ENCODE data around the gene ADAM12. TPM values are rescaled to one million over a fixed set of nuclear protein-coding genes. Genes with fewer than 3 reads are reported as not detected.

ADAM12 gene
- total and polyA plus RNA-seq, 10 of the 15 experiments (the other 5 are each of a cell fraction or from before 2014, with no cell fraction given), result under 0.01 to 0.62 (median 0.04) TPM; not detected in 5

GRCh38 chr10:126429275-126429674, 41.0 kb upstream of the ADAM12 start:
- RAD21 ChIA-PET (ENCODE audit: unreplicated experiment), result no interaction called here
- Histone ChIP-seq H3K9me3 (replicated peaks; ENCODE audit: control insufficient read depth, insufficient read depth, low read length) (no peaks in the 10 kb centered on the region), H3K4me1 (ENCODE audit: control insufficient read depth, insufficient read depth, low read length) (no peaks in the 10 kb centered on the region), H3K9ac (ENCODE audit: control insufficient read depth, insufficient read depth, low read length) (no peak overlapping the region), H3K27me3 (replicated peaks in 1 of 2; ENCODE audit: control insufficient read depth in 2 of 2, insufficient read depth in 2 of 2, low read length in 1 of 2) (no peaks in the 10 kb centered on the region), H3K79me2 (ENCODE audit: control insufficient read depth, insufficient read depth, low read length) (no peaks in the 10 kb centered on the region), H2AFZ (ENCODE audit: control insufficient read depth, low read depth, low read length) (no peak overlapping the region), H3K4me3 (no peak overlapping the region), H3K36me3 (ENCODE audit: control insufficient read depth in 2 of 2, insufficient read depth in 2 of 2, low read length in 1 of 2) (no peaks in the 10 kb centered on the region), H4K20me1 (ENCODE audit: control insufficient read depth, insufficient read depth) (no peaks in the 10 kb centered on the region), H3K27ac (ENCODE audit: control insufficient read depth, insufficient read depth) (no peak overlapping the region), H3K4me2 (ENCODE audit: control insufficient read depth, insufficient read depth) (no peak overlapping the region)
- SMC1A ChIA-PET (ENCODE audit: uncharacterized antibody, unreplicated experiment), result no interaction called here
- in situ Hi-C loops (cut with MboI) (no loop called here), intact Hi-C loops (cut with micrococcal nuclease; ENCODE audit: unreplicated experiment) (no loop called here)
- 17% methylated on average over 4 of the region's 4 CpGs for WGBS (ENCODE audit: insufficient coverage, insufficient replicate concordance, low lambda C conversion rate, missing lambda C conversion rate)
- no peak for DNase-seq (ENCODE audit: low read depth, low spot score)
- BruUV-seq (replicated peaks), result no TSS peak
- FAIRE-seq, result no peak
- CTCF ChIA-PET, result no interaction called here
- ATAC-seq, result no peak
- POLR2A ChIA-PET, result no interaction called here
- TF ChIP-seq RBBP5 (conservative IDR thresholded peaks at IDR 0.05) (no peak), TCF12 (IDR thresholded peaks at IDR 0.05; ENCODE audit: low read depth, low read length) (no peak), RAD51 (IDR thresholded peaks at IDR 0.05) (no peak), PKNOX1 (IDR thresholded peaks at IDR 0.05) (no peak), MTA2 (IDR thresholded peaks at IDR 0.05; ENCODE audit: low read depth) (no peak), SMC3 (IDR thresholded peaks at IDR 0.05; ENCODE audit: borderline replicate concordance, low read length) (no peak), ETV6 (conservative IDR thresholded peaks at IDR 0.05 in 1 of 2, IDR thresholded peaks at IDR 0.05 in 1 of 2; ENCODE audit: borderline replicate concordance in 1 of 2, low read depth in 1 of 2) (no peak), GATAD2B (conservative IDR thresholded peaks at IDR 0.05; ENCODE audit: low read depth) (no peak), POU2F2 (IDR thresholded peaks at IDR 0.05; ENCODE audit: borderline replicate concordance, low read depth, low read length) (no peak), NFIC (IDR thresholded peaks at IDR 0.05; ENCODE audit: low read depth, low read length) (no peak), RELA (IDR thresholded peaks at IDR 0.05; ENCODE audit: borderline replicate concordance, partially characterized antibody) (no peak)
- TF ChIP-seq, protein P1, sequence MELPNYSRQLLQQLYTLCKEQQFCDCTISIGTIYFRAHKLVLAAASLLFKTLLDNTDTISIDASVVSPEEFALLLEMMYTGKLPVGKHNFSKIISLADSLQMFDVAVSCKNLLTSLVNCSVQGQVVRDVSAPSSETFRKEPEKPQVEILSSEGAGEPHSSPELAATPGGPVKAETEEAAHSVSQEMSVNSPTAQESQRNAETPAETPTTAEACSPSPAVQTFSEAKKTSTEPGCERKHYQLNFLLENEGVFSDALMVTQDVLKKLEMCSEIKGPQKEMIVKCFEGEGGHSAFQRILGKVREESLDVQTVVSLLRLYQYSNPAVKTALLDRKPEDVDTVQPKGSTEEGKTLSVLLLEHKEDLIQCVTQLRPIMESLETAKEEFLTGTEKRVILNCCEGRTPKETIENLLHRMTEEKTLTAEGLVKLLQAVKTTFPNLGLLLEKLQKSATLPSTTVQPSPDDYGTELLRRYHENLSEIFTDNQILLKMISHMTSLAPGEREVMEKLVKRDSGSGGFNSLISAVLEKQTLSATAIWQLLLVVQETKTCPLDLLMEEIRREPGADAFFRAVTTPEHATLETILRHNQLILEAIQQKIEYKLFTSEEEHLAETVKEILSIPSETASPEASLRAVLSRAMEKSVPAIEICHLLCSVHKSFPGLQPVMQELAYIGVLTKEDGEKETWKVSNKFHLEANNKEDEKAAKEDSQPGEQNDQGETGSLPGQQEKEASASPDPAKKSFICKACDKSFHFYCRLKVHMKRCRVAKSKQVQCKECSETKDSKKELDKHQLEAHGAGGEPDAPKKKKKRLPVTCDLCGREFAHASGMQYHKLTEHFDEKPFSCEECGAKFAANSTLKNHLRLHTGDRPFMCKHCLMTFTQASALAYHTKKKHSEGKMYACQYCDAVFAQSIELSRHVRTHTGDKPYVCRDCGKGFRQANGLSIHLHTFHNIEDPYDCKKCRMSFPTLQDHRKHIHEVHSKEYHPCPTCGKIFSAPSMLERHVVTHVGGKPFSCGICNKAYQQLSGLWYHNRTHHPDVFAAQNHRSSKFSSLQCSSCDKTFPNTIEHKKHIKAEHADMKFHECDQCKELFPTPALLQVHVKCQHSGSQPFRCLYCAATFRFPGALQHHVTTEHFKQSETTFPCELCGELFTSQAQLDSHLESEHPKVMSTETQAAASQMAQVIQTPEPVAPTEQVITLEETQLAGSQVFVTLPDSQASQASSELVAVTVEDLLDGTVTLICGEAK (IDR thresholded peaks at IDR 0.05; ENCODE audit: borderline replicate concordance), result no peak
- TF ChIP-seq, protein P2, sequence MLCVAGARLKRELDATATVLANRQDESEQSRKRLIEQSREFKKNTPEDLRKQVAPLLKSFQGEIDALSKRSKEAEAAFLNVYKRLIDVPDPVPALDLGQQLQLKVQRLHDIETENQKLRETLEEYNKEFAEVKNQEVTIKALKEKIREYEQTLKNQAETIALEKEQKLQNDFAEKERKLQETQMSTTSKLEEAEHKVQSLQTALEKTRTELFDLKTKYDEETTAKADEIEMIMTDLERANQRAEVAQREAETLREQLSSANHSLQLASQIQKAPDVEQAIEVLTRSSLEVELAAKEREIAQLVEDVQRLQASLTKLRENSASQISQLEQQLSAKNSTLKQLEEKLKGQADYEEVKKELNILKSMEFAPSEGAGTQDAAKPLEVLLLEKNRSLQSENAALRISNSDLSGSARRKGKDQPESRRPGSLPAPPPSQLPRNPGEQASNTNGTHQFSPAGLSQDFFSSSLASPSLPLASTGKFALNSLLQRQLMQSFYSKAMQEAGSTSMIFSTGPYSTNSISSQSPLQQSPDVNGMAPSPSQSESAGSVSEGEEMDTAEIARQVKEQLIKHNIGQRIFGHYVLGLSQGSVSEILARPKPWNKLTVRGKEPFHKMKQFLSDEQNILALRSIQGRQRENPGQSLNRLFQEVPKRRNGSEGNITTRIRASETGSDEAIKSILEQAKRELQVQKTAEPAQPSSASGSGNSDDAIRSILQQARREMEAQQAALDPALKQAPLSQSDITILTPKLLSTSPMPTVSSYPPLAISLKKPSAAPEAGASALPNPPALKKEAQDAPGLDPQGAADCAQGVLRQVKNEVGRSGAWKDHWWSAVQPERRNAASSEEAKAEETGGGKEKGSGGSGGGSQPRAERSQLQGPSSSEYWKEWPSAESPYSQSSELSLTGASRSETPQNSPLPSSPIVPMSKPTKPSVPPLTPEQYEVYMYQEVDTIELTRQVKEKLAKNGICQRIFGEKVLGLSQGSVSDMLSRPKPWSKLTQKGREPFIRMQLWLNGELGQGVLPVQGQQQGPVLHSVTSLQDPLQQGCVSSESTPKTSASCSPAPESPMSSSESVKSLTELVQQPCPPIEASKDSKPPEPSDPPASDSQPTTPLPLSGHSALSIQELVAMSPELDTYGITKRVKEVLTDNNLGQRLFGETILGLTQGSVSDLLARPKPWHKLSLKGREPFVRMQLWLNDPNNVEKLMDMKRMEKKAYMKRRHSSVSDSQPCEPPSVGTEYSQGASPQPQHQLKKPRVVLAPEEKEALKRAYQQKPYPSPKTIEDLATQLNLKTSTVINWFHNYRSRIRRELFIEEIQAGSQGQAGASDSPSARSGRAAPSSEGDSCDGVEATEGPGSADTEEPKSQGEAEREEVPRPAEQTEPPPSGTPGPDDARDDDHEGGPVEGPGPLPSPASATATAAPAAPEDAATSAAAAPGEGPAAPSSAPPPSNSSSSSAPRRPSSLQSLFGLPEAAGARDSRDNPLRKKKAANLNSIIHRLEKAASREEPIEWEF (IDR thresholded peaks at IDR 0.05; ENCODE audit: insufficient replicate concordance, low read depth, low read length), result no peak

Data from GM12878 (cell line).